ENCODE data around the gene LRRC8C. TPM values are rescaled to one million over a fixed set of nuclear protein-coding genes. Genes with fewer than 3 reads are reported as not detected.
A peak's percentile ranks its signal among the peaks of the same experiment; 100 is the strongest.

LRRC8C gene
- total RNA-seq, 4 donors from 2014 or later = 4.4 to 11.0 (median 8.2) TPM

DNA sequence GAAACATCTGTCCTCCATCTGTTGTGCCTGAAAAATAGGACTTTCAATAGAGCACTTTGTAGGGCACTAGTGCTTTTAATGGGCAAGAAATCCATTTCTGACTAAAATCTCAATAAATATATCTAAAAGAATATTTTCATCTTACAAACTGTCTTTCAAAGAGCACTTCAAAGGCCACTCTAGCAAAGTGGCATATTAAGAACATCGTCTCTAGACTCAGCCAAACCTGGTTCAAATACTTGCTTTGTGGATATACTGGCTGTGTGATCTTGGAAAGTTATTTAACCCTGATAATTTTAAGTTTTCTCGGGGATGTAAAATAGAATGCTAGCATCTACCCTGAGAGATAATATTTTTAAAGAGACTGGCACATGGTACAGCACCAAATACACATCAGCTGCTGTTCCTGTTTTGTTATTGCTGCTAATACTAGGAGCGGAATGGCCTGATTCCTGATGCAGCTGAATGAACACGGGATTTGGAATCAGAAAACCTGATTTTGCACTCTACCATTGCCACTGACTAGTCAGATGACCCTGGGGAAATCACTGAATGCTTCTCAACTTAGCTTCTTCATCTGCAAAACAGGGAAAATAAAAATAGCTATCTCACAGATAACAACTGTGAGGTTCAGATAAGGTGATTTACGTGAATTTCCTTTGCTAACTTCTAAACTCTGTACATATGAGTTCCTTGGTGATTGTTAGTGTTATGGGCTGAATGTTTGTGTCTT is 25.2 kb upstream of the LRRC8C start:
- intact Hi-C loops (cut with DNase I) = no loop called here
- Histone ChIP-seq H3K27ac (peak overlapping the region in 2 of 3 donors; percentile 17 to 27), H3K36me3 (no peaks in the 10 kb centered on the region), H3K4me1 (no peaks in the 10 kb centered on the region), H3K4me3 (replicated peaks in 1 of 3) (no peak overlapping the region), H3K9me3 (no peaks in the 10 kb centered on the region), H3K27me3 (no peaks in the 10 kb centered on the region)
- no peak for DNase-seq
- TF ChIP-seq, protein P1, sequence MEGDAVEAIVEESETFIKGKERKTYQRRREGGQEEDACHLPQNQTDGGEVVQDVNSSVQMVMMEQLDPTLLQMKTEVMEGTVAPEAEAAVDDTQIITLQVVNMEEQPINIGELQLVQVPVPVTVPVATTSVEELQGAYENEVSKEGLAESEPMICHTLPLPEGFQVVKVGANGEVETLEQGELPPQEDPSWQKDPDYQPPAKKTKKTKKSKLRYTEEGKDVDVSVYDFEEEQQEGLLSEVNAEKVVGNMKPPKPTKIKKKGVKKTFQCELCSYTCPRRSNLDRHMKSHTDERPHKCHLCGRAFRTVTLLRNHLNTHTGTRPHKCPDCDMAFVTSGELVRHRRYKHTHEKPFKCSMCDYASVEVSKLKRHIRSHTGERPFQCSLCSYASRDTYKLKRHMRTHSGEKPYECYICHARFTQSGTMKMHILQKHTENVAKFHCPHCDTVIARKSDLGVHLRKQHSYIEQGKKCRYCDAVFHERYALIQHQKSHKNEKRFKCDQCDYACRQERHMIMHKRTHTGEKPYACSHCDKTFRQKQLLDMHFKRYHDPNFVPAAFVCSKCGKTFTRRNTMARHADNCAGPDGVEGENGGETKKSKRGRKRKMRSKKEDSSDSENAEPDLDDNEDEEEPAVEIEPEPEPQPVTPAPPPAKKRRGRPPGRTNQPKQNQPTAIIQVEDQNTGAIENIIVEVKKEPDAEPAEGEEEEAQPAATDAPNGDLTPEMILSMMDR (IDR thresholded peaks at IDR 0.05) = no peak
- no peak for TF ChIP-seq POLR2A (IDR thresholded peaks at IDR 0.05)
- 74 to 75% methylated on average over 5 of the region's 5 CpGs for WGBS, 2 donors

DNA sequence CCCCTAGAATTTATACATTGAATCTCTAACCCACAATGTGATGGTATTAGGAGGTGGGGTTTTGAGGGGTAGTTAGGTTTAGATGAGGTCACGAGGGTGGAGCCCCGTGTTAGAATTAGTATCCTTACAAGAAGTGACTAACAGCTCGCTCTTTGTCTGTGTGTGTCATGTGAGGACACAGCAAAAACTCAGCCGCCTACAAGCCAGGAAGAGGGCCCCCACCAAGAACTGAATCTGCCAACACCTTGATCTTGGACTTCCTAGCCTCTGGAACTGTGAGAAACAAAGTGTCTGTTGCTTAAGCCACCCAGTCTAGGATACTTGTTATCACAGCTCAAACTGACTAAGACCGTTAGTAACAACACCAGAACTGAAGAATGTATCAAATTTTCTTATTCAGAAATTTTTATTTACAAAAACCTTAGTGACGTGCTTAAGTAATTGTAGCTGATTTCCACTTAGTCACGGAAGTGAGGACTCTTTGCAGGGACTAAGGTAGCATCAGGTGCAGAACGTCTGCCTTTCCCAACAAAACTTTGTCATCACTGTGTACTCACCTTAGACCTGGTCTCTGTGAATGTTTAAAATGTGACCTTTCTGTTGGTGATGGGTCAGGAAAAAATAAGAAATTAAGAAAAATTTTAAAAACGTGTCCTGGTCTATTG is 24.5 kb upstream of the LRRC8C start:
- TF ChIP-seq, protein P1 (IDR thresholded peaks at IDR 0.05) = no peak
- no peak for TF ChIP-seq POLR2A (IDR thresholded peaks at IDR 0.05)
- DNase-seq = no peak
- no peaks in the 10 kb centered on the region for H3K27me3 ChIP-seq
- no peaks in the 10 kb centered on the region for H3K36me3 ChIP-seq
- H3K27ac ChIP-seq = peak overlapping the region in 1 of 3 donors; percentile 33
- intact Hi-C loops (cut with DNase I) = no loop called here
- H3K4me1 ChIP-seq = no peaks in the 10 kb centered on the region
- H3K9me3 ChIP-seq = no peaks in the 10 kb centered on the region
- 78 to 83% methylated on average over 9 of the region's 9 CpGs for WGBS, 2 donors
- H3K4me3 ChIP-seq (replicated peaks in 1 of 3) = no peak overlapping the region

DNA sequence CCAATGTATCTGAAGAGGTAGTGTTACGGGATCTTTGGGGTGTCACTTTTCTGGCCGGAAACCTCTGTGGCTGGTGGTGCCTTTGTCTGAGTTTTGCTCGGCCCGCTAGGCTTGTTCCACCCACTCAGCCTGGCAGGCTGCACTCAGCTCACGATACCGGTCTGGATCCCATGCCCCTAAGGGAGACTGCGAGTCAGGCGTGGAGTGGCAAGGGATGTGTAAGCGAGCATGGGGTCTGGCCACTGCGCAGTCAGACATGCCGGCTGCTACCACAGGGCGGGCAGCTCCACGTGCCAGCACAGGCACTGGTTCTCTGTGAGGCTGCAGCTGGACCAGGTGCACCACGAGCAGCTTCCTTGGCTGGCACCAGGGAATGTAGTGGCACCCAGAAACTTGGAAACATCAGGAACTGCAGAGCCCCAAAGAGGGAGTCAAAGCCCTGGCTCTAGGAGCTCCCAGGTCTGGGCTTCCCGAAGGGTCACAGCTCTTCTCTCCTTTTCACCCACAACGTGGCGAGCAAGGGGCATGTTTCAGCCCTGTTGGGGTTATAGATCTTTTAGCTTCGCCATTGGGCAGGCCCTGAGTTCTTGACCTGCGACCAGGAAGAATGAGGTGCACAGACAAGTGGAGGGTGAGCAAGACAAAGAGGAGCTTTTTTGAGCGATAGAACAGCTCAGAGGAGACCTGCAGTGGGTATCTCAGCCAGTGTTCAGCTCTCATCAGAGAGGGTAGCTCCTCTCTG is 23.8 kb upstream of the LRRC8C start:
- Histone ChIP-seq H3K27me3 (no peaks in the 10 kb centered on the region), H3K27ac (peak overlapping the region in 1 of 3 donors; percentile 33), H3K4me3 (replicated peaks in 1 of 3) (no peak overlapping the region), H3K4me1 (no peaks in the 10 kb centered on the region), H3K9me3 (no peaks in the 10 kb centered on the region), H3K36me3 (no peaks in the 10 kb centered on the region)
- WGBS, 2 donors = 91 to 96% methylated on average over 19 of the region's 20 CpGs
- no peak for DNase-seq
- intact Hi-C loops (cut with DNase I) = no loop called here
- TF ChIP-seq, protein P1 (IDR thresholded peaks at IDR 0.05) = no peak
- TF ChIP-seq POLR2A (IDR thresholded peaks at IDR 0.05) = no peak

DNA sequence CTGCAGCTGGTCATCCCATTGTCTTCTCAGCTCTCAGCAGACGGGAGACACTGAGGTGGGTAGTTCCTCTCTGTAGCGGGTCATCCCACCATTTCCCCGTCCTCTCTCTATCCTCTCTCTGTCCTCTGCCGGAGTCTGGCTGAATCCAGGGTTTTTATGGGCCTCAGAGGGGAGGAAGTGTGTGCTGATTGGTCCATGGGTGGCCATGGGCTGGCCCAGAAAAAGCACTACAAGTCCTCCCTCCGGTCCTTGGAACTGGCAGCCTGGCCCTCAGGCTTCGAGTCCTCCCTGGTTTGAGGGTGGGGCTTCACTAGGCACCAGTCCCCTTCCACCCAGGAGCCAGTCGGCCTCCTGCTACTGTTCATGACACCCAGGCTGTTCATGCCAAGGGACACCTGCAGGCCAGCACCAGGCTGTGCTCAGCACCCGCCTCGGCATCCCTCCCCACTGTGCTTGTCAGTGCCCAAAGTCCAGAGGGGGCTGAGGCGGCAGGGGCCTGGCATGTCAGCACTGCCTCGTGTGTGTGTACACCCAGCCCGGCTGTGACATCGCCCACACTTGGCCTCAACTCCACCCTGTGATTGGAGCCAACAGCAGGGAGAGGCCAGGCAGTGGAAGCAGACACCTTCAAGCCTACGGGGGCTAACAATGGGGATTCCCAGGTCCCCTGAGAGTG is 23.0 kb upstream of the LRRC8C start:
- Histone ChIP-seq H3K36me3 (no peaks in the 10 kb centered on the region), H3K27me3 (no peaks in the 10 kb centered on the region), H3K9me3 (no peaks in the 10 kb centered on the region), H3K4me3 (replicated peaks in 1 of 3) (no peak overlapping the region), H3K27ac (no peak overlapping the region), H3K4me1 (no peaks in the 10 kb centered on the region)
- DNase-seq = no peak
- 95 to 96% methylated on average over 7 to 8 of the region's 14 CpGs for WGBS, 2 donors
- TF ChIP-seq POLR2A (IDR thresholded peaks at IDR 0.05) = no peak
- TF ChIP-seq, protein P1 (IDR thresholded peaks at IDR 0.05) = no peak
- intact Hi-C loops (cut with DNase I) = no loop called here

Measured in thyroid gland (tissue), 4 donors.